Neural crest cell (in vitro differentiated cells): ENCODE results near the gene DNAH17. TPM values are rescaled to one million over a fixed set of nuclear protein-coding genes. Genes with fewer than 3 reads are reported as not detected.
A peak's percentile ranks its signal among the peaks of the same experiment; 100 is the strongest.

Experiments
- DNase-seq: peaks from one replicate; pipeline ENCODE4 v3.0.0; 2021; ENCODE audit warnings: low read depth, mixed read lengths, low spot score
- H3K27ac Mint-ChIP-seq: one replicate; pipeline ENCODE4 v1.8.0; 2021; ENCODE audit warnings: mild to moderate bottlenecking, mixed read lengths; ENCODE audit not compliant: unreplicated experiment
- H3K27me3 Mint-ChIP-seq: 2 replicates; pipeline ENCODE4 v1.8.0; 2021; ENCODE audit warnings: low read depth, mild to moderate bottlenecking, mixed read lengths
- H3K36me3 Mint-ChIP-seq: 2 replicates; pipeline ENCODE4 v1.8.0; 2021; ENCODE audit warnings: low read depth, mild to moderate bottlenecking, mixed read lengths
- H3K4me1 Mint-ChIP-seq: 2 replicates; pipeline ENCODE4 v1.8.0; 2021; ENCODE audit warnings: mixed read lengths
- H3K4me3 Mint-ChIP-seq: one replicate; pipeline ENCODE4 v1.8.0; 2021; ENCODE audit warnings: mild to moderate bottlenecking, mixed read lengths
- H3K9me3 Mint-ChIP-seq: 2 replicates; pipeline ENCODE4 v1.8.0; 2021; ENCODE audit warnings: mixed read lengths
- total RNA-seq: library from RNA; stranded (reverse); gene quantifications from 2 replicates; pipeline ENCODE4 v1.2.1, GENCODE V29; 2021
- TF ChIP-seq, protein P1 (sequence below): fragments of 200-600 bp; sonication (generic); conservative IDR thresholded peaks from 2 replicates; pipeline ENCODE4 v1.5.0; 2021; ENCODE audit warnings: antibody characterized with exemption, mild to moderate bottlenecking

DNAH17 gene
- total RNA-seq, 1 donor from 2014 or later = 0.09 TPM

DNA sequence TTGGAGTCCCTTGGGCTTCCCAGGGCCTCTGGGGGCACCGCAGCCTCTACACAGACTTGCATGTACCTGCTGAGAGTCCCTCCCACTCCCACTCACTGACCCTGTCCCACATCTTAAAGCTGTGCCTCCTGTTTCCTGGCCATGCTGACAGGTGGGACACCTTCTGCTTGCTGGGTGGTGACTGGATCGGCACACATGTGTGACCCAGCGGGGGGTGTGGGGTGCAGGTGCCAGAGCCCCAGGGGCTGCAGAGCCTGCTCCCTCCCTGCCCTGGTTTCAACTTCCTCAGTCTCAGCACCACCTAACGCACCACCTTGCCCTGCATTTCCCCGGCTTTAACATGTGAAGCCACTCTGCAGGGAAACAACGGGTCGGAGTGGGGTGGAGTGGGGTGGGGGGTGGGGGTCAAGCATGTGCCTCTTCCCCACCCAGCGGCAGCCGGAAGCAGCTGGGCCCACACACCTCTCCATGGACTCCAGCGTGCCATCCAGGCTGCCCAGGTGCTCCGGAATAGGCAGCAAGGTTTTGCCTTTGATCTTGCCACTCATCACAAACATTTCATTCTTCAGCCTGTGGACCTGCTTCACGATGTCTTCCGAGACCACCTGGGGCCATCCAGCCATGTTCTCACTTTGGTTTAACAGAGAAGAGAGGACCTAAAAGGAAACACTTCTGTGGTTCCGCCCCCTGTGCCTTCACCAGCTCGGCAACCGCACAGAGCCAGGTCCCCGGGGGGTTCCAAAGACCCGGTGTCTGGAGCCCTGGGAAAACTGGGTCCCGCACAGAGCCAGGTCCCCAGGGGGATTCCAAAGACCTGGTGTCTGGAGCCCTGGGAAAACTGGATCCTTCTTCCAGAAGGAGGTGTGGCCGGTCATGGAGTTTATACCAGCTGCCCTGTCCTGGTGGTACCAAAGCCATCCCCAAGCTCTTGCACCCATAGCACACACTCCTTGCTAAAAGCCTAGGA is 4.7 kb downstream of the DNAH17 start:
- no peaks in the 10 kb centered on the region for H3K9me3 Mint-ChIP-seq
- no peak for DNase-seq
- no peaks in the 10 kb centered on the region for H3K27me3 Mint-ChIP-seq
- H3K4me3 Mint-ChIP-seq = no peak overlapping the region
- H3K27ac Mint-ChIP-seq = no peak overlapping the region
- no peaks in the 10 kb centered on the region for H3K36me3 Mint-ChIP-seq
- TF ChIP-seq, protein P1, sequence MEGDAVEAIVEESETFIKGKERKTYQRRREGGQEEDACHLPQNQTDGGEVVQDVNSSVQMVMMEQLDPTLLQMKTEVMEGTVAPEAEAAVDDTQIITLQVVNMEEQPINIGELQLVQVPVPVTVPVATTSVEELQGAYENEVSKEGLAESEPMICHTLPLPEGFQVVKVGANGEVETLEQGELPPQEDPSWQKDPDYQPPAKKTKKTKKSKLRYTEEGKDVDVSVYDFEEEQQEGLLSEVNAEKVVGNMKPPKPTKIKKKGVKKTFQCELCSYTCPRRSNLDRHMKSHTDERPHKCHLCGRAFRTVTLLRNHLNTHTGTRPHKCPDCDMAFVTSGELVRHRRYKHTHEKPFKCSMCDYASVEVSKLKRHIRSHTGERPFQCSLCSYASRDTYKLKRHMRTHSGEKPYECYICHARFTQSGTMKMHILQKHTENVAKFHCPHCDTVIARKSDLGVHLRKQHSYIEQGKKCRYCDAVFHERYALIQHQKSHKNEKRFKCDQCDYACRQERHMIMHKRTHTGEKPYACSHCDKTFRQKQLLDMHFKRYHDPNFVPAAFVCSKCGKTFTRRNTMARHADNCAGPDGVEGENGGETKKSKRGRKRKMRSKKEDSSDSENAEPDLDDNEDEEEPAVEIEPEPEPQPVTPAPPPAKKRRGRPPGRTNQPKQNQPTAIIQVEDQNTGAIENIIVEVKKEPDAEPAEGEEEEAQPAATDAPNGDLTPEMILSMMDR = no peak
- no peaks in the 10 kb centered on the region for H3K4me1 Mint-ChIP-seq

DNA sequence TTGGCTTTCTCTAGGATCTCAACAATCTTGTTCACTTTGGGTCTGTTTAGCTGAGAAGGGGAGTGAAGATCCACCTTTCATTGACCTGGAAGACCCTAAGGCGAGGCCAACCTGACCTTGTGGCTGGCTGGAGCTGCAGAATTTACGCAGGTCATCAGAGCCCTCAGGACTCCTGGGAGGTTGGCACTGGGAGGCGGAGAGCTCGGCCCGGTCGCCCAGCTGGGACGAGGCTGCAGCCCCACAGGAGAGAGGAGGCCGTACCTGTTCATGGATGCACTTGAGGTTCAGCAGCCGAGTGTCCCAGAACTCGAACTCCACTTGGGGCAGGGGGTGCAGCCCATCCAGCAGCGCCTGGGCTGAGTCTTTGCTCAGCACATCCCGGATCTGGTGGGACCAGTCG is 5.9 kb downstream of the DNAH17 start:
- no peaks in the 10 kb centered on the region for H3K4me1 Mint-ChIP-seq
- H3K4me3 Mint-ChIP-seq = no peak overlapping the region
- no peak overlapping the region for H3K27ac Mint-ChIP-seq
- no peaks in the 10 kb centered on the region for H3K36me3 Mint-ChIP-seq
- TF ChIP-seq, protein P1 = no peak
- no peak for DNase-seq
- no peaks in the 10 kb centered on the region for H3K9me3 Mint-ChIP-seq
- H3K27me3 Mint-ChIP-seq = no peaks in the 10 kb centered on the region

DNA sequence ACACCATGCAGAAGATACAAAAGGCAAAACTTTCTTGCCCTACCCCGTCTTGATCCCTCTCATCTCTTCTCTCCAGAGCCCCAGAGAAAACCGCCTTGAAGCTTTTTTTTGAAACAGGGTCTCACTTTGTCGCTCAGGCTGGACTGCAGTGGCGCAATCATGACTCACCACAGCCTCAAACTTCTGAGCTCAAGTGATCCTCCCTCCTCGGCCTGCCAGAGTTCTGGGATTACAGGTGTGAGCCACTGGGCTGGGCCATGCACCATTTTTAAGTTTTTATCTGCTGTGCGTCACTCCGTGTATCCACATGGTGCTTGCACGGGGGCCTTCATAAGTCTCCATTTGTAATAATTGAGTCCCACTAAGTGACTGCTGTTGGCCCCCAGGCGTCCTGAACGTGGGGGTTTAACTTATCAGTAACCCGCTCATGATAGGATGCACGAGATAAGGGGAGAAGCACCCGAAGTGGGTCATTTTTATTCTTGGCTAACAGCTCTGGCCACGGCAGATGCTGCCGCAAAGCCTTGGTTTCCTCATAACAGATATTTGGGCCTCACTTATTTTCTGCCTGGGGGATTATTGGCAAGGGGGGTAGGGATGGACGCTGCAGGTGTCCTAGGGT is 8.6 kb downstream of the DNAH17 start:
- DNase-seq = no peak
- Mint-ChIP-seq H3K27me3 (no peaks in the 10 kb centered on the region), H3K9me3 (no peaks in the 10 kb centered on the region), H3K27ac (peak overlapping the region; percentile 58), H3K36me3 (no peaks in the 10 kb centered on the region), H3K4me3 (no peak overlapping the region), H3K4me1 (no peaks in the 10 kb centered on the region)
- TF ChIP-seq, protein P1 = no peak

DNA sequence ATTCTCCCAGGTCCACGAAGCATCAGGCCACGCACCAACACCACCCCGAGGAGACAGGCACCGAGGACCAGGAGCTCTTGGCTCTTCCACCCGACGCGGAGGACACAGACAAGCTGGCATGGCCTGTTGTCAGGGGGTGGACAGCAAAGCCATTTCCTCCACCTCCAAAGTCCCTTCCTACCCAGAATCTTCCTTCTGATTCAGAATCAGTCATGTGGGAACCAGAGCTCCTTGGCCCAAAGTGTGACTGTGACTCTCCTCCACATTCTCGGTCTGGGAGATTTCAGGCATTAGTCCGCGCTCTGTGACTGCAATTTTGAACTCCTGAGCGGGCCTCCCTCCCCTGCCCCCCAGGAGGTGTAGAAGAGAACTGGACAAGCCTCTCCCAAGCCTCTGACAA is 9.2 kb downstream of the DNAH17 start:
- H3K4me1 Mint-ChIP-seq = no peaks in the 10 kb centered on the region
- H3K9me3 Mint-ChIP-seq = no peaks in the 10 kb centered on the region
- no peak for DNase-seq
- peaks cover 2% of the 10 kb centered on the region for H3K27me3 Mint-ChIP-seq
- H3K36me3 Mint-ChIP-seq = no peaks in the 10 kb centered on the region
- TF ChIP-seq, protein P1 = no peak
- no peak overlapping the region for H3K4me3 Mint-ChIP-seq
- no peak overlapping the region for H3K27ac Mint-ChIP-seq

DNA sequence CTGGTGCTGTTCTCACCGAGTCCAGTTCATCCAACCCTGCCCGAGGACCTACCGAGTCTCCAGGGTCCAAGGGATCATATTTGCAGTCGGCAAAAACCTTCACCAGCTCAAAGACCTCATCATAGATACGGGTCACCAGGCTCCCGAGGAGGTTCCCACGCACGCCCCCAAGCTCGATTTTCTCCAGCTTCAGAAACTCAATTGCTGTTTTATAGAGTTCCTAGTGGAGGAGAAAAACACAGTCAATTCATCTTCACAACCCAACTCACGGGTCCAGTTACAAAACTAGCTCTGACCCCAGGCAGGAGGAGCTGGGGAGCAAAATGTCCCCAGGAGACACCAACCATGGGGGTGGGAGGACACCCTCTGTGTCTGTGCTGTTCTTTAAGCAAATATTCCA is 10.2 kb downstream of the DNAH17 start:
- Mint-ChIP-seq H3K4me1 (no peaks in the 10 kb centered on the region), H3K9me3 (no peaks in the 10 kb centered on the region), H3K4me3 (no peak overlapping the region), H3K36me3 (no peaks in the 10 kb centered on the region), H3K27ac (no peak overlapping the region), H3K27me3 (peaks cover 2% of the 10 kb centered on the region)
- no peak for DNase-seq
- TF ChIP-seq, protein P1 = no peak
